SJCRH30 (cell line): ENCODE data around the gene CRACR2A. TPM values are rescaled to one million over a fixed set of nuclear protein-coding genes. Genes with fewer than 3 reads are reported as not detected.

Source experiments
- DNase-seq, 2 experiments: peaks; one replicate each; pipeline ENCODE4 v3.0.0-alpha.2; 2015 to 2020
- H3K27ac ChIP-seq: fragments of 250-450 bp; sonication (Bioruptor Pico); 2 replicates; pipeline ENCODE4 v1.5.1; 2020; ENCODE audit warnings: mild to moderate bottlenecking, moderate library complexity
- H3K27me3 ChIP-seq: fragments of 250-450 bp; sonication (Bioruptor Pico); 2 replicates; pipeline ENCODE4 v1.5.1; 2020; ENCODE audit warnings: mild to moderate bottlenecking, moderate library complexity
- H3K36me3 ChIP-seq: fragments of 250-450 bp; sonication (Bioruptor Pico); 2 replicates; pipeline ENCODE4 v1.5.1; 2020; ENCODE audit warnings: mild to moderate bottlenecking, moderate library complexity
- H3K4me1 ChIP-seq: fragments of 250-450 bp; sonication (Bioruptor Pico); 2 replicates; pipeline ENCODE4 v1.5.1; 2020; ENCODE audit warnings: mild to moderate bottlenecking, moderate library complexity
- H3K4me3 ChIP-seq: fragments of 250-450 bp; sonication (Bioruptor Pico); 2 replicates; pipeline ENCODE4 v1.5.1; 2020; ENCODE audit warnings: mild to moderate bottlenecking, moderate library complexity
- H3K9me3 ChIP-seq: fragments of 250-450 bp; sonication (Bioruptor Pico); replicated peaks from 2 replicates; pipeline ENCODE4 v1.5.1; 2020; ENCODE audit warnings: mild to moderate bottlenecking, moderate library complexity
- total RNA-seq: library from RNA; depleted of rRNA; stranded (reverse); fragments of >200 nt; shearing (Covaris generic); gene quantifications from 2 replicates; pipeline ENCODE4 v1.2.3, GENCODE V29; 2014

Gene CRACR2A
- total RNA-seq, 1 experiment from 2014 or later = 16.1 TPM

DNA sequence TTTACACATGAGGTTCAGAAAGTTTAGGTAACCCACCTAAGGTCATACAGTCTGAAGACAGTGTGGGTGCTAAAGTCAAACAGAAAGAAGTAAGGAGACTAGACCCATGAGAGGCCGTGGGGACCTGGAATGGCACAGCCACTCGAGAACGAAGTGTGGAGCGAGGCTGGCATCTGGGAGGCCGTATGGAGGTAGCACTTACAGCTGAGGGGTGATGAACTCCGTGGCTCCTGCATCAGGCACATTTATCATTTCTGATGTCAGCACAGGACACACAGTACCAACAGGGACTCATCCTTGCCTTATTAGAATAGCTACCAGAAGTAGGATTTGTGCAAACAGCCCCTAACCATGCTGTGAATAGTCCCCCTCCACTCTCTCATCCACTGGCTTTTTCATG, 30.5 kb downstream of the CRACR2A start:
- 0 out of 2 replicates have a peak, but pooled peaks cover 2% of the 10 kb centered on the region for H3K9me3 ChIP-seq
- peaks cover 2% of the 10 kb centered on the region for H3K4me1 ChIP-seq
- no peak overlapping the region for H3K27ac ChIP-seq
- H3K36me3 ChIP-seq = no peaks in the 10 kb centered on the region
- no peaks in the 10 kb centered on the region for H3K27me3 ChIP-seq
- DNase-seq = no peak
- H3K4me3 ChIP-seq = no peak overlapping the region

DNA sequence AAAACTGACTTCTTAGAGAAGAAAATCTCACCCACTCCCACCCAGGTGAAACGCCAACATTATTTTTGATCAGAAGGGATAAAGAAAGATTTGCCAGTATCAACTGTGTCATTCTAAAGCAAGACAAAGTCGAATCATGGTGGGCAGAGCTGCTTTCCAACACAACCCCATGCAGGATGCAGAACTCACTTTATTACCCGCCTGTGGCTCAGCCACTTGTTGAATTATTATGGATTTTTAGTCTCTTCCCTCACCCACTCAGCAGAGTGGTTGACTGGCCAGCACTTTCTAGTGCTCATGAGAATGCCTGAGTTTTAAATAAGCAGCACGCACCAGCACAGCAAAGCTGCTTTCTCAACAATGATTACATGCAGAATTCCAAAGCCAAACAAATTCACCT, 32.1 kb downstream of the CRACR2A start:
- Histone ChIP-seq H3K4me3 (no peak overlapping the region), H3K36me3 (no peaks in the 10 kb centered on the region), H3K27ac (no peak overlapping the region), H3K9me3 (0 out of 2 replicates have a peak, but pooled peaks cover 2% of the 10 kb centered on the region), H3K4me1 (no peaks in the 10 kb centered on the region), H3K27me3 (no peaks in the 10 kb centered on the region)
- no peak for DNase-seq

DNA sequence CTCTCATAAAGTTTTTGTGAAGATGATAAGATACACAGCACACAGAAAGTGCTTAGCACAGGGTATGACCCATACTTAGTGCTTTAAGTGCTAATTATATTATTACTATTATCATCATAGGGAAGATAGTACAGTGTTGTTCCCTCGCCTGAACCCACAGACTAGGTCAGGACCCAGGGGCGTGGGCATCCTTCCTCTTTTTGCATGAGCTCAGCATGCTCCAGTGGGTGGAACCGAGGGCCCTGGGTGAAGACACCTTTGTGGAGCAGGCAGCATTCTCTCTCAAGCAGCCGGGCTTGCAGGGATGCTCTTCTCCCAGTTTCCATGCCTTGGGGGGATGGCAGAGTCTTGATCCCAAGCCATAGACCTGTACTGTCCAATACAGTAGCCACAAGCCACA, 34.8 kb downstream of the CRACR2A start:
- DNase-seq = no peak
- H3K27ac ChIP-seq = no peak overlapping the region

DNA sequence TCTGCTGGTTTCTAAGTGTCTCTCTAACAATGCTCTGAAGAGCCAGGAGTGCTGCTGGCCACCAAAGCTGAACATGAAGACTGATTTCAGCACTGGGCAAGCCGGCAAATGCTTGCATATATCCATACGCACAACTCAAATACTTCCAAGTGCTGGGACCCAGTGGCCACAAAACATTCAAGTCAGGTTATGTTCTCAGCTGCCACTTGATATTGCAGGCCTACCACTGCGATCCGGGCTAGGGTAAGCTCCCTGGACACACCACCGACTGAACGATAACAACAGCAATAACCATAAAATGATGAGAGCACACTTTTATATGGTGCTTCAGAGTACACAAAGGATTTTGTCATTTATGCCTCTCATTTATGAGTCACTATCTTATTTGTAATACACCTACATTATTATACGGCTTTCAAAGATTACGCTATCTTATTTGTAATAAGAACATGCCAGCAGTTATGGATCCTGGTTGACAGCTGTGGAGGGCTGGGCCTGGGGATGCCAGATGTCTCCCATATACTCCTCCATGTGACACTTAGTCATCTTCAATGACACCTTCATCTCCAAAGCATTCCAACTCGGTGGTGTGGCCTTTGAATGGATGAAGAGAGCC, 35.5 kb downstream of the CRACR2A start:
- 0 out of 2 replicates have a peak, but pooled peaks cover 2% of the 10 kb centered on the region for H3K9me3 ChIP-seq
- no peak overlapping the region for H3K27ac ChIP-seq
- no peaks in the 10 kb centered on the region for H3K4me1 ChIP-seq
- H3K36me3 ChIP-seq = no peaks in the 10 kb centered on the region
- no peaks in the 10 kb centered on the region for H3K27me3 ChIP-seq
- H3K4me3 ChIP-seq = no peak overlapping the region
- no peak for DNase-seq

More for the DNA sequence above, 34.8 kb downstream of the CRACR2A start:
- no peaks in the 10 kb centered on the region for H3K4me1 ChIP-seq
- no peaks in the 10 kb centered on the region for H3K36me3 ChIP-seq
- no peak overlapping the region for H3K4me3 ChIP-seq
- no peaks in the 10 kb centered on the region for H3K27me3 ChIP-seq
- H3K9me3 ChIP-seq = 0 out of 2 replicates have a peak, but pooled peaks cover 2% of the 10 kb centered on the region

DNA sequence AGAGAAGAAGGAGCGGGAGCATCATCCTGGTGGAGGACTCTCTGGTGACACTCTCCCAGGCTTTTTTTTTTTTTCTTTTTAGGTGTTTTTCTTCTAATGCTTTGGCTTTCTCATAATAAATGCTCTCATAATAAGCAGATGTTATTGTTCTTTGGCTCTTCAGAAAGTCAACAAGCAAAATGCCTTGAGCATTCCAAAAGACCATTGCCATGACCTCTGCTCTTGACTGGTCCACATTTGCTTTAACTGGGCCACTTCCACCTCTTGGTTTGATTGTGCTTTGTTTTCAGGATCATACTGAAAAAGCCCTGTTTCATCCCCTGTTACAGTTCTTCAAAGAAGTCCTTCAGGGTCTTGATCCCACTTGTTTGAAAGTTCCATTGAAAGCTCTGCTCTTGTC, 36.9 kb downstream of the CRACR2A start:
- Histone ChIP-seq H3K4me3 (no peak overlapping the region), H3K27me3 (no peaks in the 10 kb centered on the region), H3K9me3 (no peaks in the 10 kb centered on the region), H3K4me1 (no peaks in the 10 kb centered on the region), H3K36me3 (no peaks in the 10 kb centered on the region), H3K27ac (no peak overlapping the region)
- no peak for DNase-seq

DNA sequence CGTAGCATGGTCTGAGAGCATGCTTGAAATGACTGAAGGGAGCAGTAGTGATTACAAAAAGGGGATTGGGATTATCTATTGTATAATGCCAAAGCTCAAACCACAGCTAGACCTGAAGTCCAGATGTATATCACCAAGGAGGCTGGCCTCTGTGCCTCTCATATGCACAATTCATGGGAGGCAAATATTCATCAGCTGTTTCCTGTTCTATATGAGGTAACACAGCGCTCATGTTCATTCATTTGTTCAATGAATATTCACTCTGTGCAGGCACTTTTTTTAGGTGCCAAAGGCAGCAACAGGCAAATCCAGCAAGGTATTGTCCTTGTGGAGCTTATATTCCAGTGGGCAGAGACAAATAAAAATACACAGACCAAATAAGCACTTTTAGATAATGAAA, 39.0 kb downstream of the CRACR2A start:
- Histone ChIP-seq H3K4me1 (no peaks in the 10 kb centered on the region), H3K27me3 (no peaks in the 10 kb centered on the region), H3K27ac (no peak overlapping the region), H3K9me3 (no peaks in the 10 kb centered on the region), H3K4me3 (no peak overlapping the region), H3K36me3 (no peaks in the 10 kb centered on the region)
- DNase-seq = no peak

DNA sequence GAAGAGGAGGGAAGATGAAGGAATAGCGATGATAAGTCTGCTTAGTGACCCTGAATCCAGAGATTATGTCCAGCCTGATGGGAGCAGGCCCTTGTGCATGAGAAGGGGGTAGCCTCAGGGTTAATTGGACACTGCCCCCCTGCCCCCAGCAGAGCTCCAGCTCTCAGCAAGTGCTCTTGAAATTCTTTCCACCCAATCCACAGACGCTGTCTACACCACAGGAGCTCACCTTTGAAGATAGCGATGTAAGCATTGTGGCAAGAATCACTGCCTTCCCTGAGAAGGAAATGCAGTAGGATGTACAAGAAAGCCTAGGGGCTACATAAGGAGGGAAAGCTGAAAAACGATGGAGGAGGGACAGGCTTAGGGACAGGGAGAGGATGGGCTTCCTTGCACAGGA, 39.4 kb downstream of the CRACR2A start:
- H3K36me3 ChIP-seq = no peaks in the 10 kb centered on the region
- H3K9me3 ChIP-seq = no peaks in the 10 kb centered on the region
- no peaks in the 10 kb centered on the region for H3K4me1 ChIP-seq
- DNase-seq = no peak
- H3K27ac ChIP-seq = no peak overlapping the region
- H3K27me3 ChIP-seq = no peaks in the 10 kb centered on the region
- no peak overlapping the region for H3K4me3 ChIP-seq

DNA sequence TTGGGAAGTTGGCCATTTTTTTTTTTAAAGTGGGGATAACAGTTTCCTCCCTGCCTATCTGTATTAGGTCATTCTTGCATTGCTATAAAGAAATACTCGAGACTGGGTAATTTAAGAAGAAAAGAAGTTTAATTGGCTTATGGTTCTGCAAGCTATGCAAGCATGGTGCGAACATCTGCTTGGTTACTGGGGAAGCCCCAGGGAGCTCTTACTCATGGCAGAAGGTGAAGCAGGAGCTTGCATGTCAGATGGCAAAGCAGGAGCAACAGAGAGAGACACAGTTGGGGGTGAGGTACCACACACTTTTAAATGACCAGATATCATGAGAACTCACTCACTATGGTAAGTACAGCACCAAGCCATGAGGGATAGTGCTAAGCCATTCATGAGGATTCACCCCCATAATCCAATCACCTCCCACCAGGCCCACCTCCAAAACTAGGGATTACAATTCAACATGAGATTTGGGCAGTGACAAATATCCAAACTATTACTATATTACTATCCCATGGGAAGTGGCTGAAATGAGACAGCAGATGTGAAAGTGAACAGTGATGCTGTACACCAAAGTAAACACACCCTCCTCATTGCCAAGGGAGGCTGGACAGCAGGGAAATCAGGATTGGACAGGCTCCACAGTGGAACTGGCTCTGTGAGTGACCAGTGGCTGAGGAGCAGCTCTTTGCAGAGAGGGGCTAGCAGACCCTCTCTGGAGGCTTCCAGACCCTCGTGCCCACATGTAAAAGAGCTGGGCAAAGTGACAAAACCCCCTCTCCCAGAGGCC, 40.5 kb downstream of the CRACR2A start:
- no peak for DNase-seq
- no peak overlapping the region for H3K4me3 ChIP-seq
- no peak overlapping the region for H3K27ac ChIP-seq
- no peaks in the 10 kb centered on the region for H3K4me1 ChIP-seq
- H3K36me3 ChIP-seq = no peaks in the 10 kb centered on the region
- H3K9me3 ChIP-seq = no peaks in the 10 kb centered on the region
- no peaks in the 10 kb centered on the region for H3K27me3 ChIP-seq

DNA sequence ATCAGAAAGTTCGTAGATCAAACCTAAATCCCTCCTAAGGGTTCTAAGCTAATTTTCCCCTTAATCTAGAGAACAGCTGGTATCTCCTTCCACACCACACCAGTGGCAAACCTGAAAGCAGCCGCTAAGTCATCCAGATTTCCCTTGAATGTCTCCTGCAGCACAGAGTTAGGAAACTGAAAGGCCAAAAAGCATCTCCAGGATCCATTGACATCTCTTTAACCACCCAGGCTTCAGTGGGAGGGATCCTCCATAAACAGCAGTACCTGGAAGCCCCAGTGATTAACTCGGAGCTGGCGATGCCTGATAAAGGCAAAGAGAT, 47.6 kb downstream of the CRACR2A start:
- no peak overlapping the region for H3K4me3 ChIP-seq
- H3K27me3 ChIP-seq = no peaks in the 10 kb centered on the region
- peak in 1 of 2 experiments; percentile 38 for DNase-seq
- no peaks in the 10 kb centered on the region for H3K9me3 ChIP-seq
- H3K4me1 ChIP-seq = peaks cover 15% of the 10 kb centered on the region
- no peak overlapping the region for H3K27ac ChIP-seq
- no peaks in the 10 kb centered on the region for H3K36me3 ChIP-seq

DNA sequence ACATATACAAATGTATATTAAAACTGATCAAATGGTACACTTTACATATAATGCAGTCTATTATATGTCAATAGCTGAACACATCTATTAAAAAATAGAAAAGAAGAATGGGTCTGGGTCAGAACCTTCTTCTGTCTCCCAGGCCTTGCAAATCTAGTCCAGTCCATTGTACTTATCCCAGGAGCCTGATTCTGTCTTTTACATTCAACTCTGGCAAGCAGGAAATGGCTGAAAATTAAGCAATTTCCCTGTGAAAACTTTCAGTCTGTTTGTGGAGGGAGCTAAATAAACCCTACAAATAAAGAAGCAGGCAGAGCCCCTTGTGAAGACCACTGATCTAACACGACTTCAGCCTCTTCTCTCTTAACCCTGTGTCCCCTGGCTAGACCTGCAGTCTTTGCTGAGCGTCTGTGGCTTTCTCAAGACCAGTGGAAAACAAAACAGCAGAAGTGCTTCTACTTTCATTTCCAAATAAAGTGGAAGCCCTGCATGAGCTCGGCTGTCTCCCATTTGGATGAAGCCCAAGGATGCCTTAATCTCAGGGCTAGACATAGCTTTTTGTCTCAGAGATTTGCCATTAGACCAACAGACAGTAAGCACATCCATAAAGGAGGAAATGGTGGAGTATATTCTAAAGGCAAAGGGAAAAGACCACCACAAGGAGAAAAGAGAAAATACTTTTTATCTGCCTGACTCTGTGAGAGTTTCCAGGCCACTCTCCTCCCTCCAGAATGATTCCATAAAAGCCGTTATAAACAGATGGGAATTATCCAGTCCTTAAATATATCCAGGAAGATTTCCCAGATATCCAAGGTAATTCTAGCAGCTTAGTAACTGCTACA, 48.2 kb downstream of the CRACR2A start:
- Histone ChIP-seq H3K36me3 (no peaks in the 10 kb centered on the region), H3K27ac (no peak overlapping the region), H3K4me3 (no peak overlapping the region), H3K9me3 (no peaks in the 10 kb centered on the region), H3K27me3 (no peaks in the 10 kb centered on the region), H3K4me1 (peaks cover 15% of the 10 kb centered on the region)
- no peak for DNase-seq

DNA sequence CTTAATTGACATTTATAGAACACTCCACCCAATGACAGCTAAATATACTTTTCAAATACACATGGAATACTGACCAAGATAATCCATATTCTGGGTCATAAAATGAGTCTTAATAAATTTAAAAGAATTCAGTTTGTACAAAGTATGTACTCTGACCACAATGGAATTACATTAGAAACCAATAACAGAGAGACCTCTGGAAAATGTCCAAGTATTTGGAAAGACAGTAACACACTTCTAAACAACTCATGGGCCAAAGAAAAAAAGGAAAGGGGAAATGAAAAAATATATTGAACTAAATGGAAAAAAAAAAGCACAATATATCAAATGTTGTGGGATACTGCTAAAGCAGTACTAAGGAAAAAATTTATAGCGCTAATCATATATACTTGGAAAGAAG, 52.0 kb downstream of the CRACR2A start:
- DNase-seq = no peak
- no peaks in the 10 kb centered on the region for H3K9me3 ChIP-seq
- no peaks in the 10 kb centered on the region for H3K36me3 ChIP-seq
- no peaks in the 10 kb centered on the region for H3K27me3 ChIP-seq
- H3K4me3 ChIP-seq = no peak overlapping the region
- peaks cover 31% of the 10 kb centered on the region for H3K4me1 ChIP-seq
- H3K27ac ChIP-seq = no peak overlapping the region

DNA sequence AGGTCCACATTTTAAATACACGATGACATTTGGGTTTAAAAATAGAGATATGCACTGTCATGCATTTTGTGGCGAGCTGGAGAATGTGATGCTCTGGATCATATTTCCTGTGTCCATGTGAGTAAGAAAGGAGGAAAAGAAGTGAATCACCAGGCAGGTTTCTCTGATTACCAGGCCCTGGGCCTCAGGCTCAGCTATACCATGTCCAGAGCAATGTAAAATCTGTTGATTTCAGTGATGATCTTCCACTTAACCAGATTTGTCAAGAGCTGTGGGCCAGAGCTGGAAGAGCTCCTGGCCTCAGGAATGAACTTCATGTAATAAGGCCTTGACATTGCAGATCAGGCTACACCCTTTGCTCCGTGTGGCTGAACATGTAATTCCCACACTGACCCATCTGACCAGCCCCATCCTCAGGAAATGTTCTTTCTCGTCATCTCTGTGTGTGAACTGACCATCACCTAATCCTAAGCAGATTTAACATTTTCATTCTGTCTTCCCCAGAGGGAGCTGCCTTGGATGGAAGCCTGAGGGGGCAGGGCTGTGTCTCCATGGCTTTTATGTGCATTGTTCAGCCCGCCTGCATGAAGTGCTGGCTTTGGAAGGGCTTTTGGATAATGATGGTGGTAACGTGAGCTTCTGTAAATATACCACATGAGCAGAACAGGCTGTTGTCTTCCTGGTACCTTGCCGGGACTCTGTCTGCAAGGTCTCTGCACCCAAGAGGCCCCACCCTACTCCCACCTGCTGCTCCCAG, 54.5 kb downstream of the CRACR2A start:
- Histone ChIP-seq H3K4me3 (no peak overlapping the region), H3K9me3 (no peaks in the 10 kb centered on the region), H3K27ac (peak overlapping the region; percentile 58), H3K36me3 (no peaks in the 10 kb centered on the region), H3K4me1 (peaks cover 23% of the 10 kb centered on the region), H3K27me3 (no peaks in the 10 kb centered on the region)
- peak; percentile 69 to 80 for DNase-seq

DNA sequence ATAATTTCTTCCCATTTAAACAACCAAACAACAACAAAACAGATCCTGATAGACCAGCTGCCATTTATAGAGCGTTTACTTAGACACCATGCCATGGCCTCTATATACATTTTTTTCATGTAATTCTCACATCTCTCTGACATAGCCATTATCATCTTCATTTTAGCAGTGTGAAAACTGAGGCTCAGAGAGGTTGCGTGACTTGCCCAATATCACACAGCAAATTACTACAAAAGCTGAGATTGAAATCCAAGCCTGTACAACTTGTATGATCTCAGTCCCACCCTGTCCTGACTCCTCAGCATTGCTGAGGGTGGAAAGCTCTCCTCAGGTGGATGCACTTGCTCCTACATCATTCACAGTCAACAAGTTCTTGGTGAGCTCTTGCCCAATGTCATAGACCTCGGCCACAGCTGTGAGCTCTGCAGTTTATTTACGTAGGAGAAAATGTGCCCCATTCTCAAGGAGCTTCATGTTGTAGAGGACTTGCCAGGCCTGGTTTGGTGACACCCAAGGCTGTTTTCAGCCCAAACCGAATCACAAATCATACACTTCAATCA, 55.5 kb downstream of the CRACR2A start:
- H3K4me3 ChIP-seq = no peak overlapping the region
- H3K27me3 ChIP-seq = no peaks in the 10 kb centered on the region
- H3K4me1 ChIP-seq = peaks cover 23% of the 10 kb centered on the region
- no peak for DNase-seq
- H3K36me3 ChIP-seq = no peaks in the 10 kb centered on the region
- no peaks in the 10 kb centered on the region for H3K9me3 ChIP-seq
- peak overlapping the region; percentile 58 for H3K27ac ChIP-seq

DNA sequence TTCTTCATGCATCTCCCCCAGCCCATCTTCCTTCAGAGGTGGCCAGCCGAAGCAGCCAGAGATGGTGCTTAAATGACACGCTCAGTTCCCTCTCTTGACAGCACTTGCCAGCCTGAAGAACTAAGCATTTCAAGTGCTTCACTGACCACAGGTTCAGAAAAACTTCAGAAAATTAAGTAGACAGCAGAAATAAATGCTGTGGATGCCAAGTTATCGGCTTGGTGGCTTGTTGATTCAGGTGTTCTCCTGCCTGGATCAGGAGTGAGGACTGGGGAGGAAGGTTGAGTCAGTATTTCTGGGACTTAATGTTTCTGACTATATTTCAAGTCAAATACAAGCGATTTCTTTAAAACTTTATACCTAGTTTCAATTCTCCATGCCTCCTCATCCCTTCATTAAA, 58.2 kb downstream of the CRACR2A start:
- DNase-seq = no peak
- H3K27me3 ChIP-seq = no peaks in the 10 kb centered on the region

More for the DNA sequence above, 58.2 kb downstream of the CRACR2A start:
- Histone ChIP-seq H3K4me3 (no peak overlapping the region), H3K4me1 (peaks cover 16% of the 10 kb centered on the region), H3K9me3 (peaks cover 12% of the 10 kb centered on the region), H3K36me3 (no peaks in the 10 kb centered on the region; the same call in 1 of the 2 replicates), H3K27ac (no peak overlapping the region)
